Stimulated activated CD4-positive, alpha-beta T cell treated with anti-CD3 and anti-CD28 coated beads, Interleukin-12 subunit alpha, Interleukin-12 subunit beta, amount 100 ng/mL, for 24 hours (primary cell): ENCODE data around the gene PDE4D.
"Not testable (repeated sequence)": the region's sequence is repeated elsewhere in the genome, so short reads cannot be mapped to it uniquely, and the experiment has no call there.

Experiments
- DNase-seq, 2 experiments: peaks; one replicate each; pipeline ENCODE4 v3.0.0-alpha.2; 2020; ENCODE audit warnings: low read depth in 2 of 2

Gene PDE4D

DNA sequence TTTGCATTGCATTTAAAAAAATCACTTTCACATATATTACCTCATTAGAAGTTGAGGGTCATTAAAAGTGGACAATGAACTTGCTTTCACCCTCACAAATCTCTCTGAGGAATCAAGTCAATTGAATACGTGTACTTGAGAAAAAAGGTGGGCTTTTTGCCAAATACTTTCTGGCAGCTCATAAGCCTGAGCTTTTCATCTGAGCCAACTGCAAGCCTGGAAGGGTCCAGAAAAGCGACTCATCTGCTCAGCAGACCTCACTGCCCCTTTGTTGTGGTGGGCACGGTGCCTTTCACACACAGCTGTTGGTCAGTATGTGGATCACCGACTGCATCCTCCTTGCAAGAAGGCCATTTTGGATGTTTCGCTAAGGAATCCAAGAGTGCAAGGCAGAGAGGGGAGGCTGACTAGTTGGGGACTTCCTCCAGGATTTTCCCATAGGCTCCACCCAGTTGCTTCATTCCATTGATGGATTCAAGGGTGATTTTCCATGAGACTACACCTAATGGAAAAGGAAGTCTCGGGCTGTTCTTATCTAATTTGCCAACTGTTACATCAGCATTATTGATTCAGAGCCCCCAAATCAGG lies 564.7 kb downstream of the PDE4D start:
- no peak for DNase-seq

DNA sequence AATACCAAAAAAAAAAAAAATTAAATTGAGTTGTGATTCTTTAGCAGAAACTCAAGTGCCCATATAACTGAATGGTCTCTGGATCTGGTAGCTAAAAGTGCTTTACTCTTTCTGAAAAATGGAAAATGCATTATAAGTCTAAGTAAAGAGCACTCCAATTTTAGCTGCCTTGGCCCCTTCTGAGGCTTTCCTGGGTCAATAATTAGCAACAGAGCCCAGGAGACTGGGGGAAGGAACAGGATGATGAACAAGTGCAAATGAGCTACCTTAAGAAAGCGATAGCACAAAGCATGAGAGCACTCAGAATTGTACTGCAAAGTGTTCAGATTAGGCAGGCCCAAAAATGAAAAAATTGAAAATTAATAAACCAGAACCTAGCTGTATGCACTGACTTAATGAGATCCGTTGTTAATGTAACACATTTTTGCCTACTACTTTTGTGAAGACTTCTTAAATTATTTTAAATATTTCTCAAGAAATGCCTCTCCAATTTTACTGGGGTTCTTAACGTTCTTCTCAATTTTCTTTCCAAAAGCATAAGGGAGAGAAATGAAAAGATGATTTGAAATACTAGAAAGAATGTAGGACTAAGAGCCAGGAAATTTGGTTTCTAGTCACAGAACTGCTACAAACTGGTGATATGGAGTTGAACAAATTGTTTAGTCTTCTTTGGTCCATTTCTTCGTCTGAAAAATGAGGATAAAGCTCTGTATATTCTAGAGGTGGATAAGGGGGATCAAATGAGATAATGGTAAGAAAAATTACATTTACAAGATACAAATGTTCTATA lies 566.1 kb downstream of the PDE4D start:
- no peak for DNase-seq

DNA sequence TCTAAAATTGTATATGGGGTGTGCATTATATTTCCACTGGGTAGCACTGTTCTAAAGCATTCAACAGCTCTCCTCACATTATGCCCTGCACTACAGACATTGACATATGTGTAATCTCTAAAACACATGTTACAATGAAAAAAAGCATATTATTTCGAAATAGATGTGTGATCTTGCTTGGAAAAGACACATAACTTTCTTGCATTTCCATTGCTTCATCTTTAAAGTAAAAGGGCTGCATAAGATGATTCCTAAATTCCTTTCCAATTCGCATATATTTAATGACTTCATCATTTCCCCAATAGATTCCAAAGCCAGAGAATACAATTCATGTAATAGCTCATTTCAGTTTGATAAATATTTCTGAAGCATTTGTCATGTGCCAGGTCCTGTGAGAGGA lies 566.9 kb downstream of the PDE4D start:
- DNase-seq: no peak

DNA sequence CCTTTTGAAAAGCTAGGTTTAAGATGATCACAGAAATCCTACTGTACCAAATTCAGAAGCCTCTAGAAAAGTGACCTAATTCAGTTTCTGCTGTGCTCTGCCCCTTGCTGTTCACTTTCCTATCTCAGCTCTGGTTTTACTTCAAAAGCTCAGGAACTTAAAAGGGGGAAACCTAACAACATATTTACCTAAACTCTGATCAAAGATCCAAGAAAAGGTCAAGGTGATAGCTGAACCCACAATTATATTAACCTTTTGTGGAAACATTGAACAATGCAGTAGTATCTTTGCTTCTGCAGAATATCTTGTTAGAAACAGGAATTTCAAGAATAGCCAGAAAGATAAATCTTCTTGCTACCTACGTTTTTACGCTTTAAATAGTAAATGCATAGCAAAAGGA lies 568.5 kb downstream of the PDE4D start:
- no peak for DNase-seq

DNA sequence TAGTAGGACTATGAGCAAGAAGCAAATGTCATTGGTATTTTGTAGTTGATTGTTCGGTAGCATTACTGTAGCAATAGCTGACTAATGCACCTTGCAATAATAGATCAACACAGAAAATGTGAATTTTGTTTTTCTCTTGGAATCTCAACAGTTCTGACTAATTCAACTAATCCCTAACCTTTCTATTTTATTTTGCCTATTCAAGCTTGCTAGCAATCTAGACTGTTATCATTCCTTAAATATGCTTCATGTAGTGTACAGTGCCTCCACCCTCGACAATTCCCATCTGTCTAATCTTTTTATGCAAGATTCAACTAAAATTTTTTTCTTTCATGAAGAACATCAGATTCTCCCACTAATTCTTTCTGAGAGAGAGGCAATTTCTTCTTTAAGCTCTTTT lies 570.6 kb downstream of the PDE4D start:
- no peak for DNase-seq

DNA sequence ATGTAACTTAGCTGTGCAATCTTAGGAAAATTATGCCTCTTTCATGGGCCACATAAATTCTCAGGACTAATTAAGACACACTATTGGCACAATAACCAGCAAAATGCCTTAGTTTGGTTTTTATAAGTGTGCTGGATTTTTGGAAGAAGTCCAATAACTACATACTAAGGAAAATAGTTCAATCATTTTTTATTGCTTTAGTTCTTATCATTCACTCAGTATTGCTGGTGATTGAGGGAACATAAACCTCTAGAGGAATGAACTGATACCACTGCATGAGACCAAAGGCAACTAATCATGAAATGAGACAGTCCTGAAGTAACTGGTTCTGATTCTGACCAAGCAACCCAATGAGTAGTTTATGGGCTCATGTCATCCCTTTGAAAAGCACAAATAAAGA lies 571.5 kb downstream of the PDE4D start:
- no peak for DNase-seq

DNA sequence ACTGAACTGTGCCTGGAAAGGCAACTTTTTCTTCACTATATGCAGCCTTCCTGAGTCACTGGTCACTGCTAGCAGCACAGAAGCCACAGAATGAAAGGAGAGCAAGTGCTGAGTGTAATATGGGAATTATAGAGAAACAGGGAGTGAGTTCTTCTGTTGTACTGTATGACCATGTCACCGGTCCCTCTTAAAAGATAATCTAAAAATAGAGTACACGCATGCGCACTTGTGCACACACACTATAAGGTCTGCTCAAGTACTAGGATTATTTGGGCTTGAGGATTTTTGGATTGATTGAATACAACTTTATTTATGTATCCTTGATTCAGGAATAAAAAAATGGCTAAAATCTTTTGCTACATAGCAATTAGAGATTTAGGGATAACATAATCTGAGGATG lies 571.9 kb downstream of the PDE4D start:
- DNase-seq: no peak

DNA sequence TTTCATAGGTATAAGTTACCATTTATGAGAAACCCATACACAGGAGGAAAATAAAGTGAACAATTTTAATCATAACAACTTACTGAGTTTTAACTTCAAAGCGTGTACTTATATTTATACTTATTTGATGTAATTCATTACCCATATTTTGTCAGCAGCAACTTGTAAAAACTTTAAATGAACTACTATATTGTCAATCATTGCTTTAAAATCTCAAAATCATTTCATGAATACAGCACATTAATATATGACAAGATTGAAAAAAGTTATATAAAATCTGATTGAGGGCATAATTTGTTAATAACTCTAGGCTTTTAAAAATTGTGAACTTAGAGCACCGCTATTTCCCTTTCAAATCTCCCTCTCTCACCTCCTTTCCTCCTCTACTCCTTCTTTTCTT lies 573.1 kb downstream of the PDE4D start:
- DNase-seq: no peak

DNA sequence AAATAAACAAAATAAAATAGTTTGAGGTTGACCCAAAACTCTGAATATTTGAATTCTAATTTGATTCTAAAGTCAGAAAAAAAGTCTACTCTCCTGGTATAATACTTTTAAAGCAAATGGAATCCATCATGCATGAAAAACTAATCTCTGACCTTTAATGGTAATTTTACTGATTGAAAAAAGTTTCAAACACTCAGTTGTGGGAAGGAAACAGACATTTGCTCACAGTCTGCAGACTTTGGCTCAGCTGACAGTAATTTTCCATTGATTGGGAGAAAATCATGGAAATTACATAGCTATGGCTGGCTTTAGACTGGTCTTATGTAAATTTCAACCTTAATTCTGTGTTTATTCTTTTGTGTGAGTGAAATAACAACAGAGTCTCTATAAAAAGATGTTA lies 574.3 kb downstream of the PDE4D start:
- DNase-seq: no peak

DNA sequence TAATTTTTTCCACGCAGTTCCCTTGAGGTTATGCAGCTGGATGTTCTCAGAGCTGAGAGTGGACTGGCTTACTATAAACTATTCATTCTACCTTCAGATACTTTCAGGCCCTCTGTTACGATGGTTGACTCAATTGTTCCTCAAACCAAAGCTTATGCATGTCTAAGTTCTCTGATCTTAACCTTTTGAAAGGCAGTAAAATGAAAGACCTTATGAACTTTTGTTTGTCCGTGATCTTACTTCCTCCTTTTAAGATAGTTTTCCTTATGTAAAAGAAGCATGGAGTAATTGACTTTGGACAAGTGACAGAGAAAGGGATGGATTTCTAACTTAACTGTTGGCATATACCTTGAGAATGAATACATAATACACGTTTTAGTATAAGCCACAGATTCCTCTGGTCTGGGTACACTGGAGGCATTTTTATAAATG lies 575.7 kb downstream of the PDE4D start:
- no peak for DNase-seq

DNA sequence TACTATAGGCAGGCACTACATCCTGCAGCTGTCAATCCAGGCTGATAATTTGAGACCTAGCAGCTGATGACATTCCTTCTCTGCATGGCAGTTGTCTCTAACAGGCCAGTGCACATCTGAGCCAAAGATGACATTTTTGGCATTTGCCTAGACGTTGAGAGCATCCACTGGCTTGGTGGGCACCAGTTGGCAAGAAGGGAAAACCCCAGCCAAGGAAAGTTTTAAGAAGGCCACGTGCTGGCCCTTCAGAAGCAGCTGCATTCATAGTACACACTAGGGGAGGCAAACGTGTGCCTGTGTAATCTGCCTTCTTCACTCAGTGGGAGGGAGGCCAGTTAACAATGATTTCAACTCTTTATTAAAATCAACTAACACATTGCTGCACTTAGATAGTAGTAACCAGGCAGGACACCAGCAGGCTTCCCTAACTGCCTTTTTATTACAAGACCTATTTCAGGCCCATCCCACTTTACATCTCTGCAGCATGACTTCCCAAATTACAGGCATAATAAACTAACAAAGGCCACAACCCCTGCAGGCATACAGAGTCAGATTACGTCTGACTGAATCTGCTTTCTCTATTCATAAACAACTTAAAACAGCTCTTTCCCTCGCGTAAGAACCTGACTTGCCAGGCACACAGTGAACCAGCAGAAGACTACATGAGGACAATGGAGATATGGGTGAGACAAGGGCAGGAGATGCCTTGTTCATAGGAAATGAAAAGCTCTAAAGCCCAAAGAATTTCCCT lies 576.3 kb downstream of the PDE4D start:
- DNase-seq: no peak

DNA sequence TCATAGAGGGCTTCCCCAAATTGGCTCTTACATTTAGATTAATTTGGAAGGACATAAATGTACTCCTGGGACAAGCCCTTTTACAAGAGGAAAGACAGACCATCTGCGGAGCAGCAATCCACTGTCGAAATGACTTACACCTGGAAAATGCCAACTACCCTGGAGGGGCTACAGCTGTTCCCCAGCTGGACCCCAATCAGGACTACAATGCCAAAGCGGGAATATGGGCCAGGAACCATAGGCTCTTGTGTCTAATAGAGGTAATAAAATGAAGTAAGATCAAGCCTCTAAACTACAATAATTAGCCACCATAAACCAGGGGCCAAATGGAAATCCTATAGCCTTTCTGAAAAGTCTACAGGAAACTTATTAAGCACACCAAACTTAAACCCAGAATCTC lies 581.3 kb downstream of the PDE4D start:
- no peak for DNase-seq

DNA sequence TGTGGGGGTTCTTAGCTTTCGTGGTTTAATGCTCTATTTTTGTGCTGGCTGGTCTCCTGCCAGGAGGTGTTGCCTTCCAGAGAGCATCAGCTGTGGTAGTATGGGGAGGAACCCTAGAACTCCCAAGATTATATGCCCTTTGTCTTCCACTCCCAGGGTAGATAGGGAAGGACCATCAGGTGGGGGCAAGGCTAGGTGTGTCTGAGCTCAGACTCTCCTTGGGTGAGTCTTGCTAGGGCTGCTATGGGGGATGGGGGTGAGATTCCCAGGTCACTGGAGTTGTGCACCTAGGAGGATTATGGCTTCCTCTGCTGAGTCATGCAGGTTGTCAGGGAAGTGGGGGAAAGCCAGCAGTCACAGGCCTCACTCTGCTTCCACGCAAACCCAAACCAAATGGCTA lies 584.8 kb downstream of the PDE4D start:
- not testable (repeated sequence) for DNase-seq

DNA sequence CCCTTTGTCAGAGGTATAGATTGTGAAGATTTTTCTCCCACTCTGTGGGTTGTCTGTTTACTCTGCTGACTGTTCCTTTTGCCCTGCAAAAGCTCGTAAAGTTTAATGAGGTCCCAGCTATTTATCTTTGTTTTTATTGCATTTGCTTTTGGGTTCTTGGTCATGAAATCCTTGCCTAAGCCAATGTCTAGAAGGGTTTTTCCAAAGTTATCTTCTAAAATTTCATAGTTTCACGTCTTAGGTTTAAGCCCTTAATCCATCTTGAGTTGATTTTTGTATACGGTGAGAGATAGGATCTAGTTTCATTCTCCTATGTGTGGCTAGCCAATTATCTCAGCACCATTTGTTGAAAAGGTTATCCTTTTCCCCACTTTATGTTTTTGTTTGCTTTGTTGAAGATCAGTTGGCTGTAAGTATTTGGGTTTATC lies 590.2 kb downstream of the PDE4D start:
- not testable (repeated sequence) for DNase-seq

DNA sequence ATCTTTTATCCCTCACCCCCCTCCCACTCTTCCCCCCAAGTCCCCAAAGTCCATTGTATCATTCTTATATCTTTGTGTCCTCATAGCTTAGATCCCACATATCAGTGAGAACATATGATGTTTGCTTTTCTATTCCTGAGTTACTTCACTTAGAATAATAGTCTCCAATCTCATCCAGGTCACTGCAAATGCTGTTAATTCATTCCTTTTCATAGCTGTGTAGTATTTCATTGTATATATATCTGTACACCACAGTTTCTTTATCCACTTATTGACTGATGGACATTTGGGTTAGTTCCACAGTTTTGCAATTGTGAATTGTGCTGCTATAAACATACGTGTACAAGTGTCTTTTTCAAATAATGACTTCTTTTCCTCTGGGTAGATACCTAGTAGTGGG lies 591.0 kb downstream of the PDE4D start:
- not testable (repeated sequence) for DNase-seq

DNA sequence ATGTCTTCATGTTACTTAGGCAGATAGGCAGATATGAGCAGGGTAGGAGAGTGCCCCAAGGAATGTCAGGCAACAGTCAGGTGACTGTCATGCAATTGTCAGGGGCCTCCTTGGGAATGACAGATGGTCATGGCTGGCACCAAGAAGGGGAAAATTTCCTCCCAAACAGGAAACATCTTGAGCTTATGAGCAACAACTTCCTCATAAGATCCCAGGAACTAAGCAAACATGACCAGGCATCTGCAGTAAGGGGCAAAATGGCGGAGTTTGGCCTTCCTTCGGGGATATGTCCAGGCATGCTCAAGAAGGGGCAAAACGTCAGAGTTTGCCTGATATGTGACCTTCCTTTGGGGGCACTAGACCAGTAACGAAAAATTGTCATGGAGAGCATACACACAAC lies 591.8 kb downstream of the PDE4D start:
- no peak for DNase-seq

DNA sequence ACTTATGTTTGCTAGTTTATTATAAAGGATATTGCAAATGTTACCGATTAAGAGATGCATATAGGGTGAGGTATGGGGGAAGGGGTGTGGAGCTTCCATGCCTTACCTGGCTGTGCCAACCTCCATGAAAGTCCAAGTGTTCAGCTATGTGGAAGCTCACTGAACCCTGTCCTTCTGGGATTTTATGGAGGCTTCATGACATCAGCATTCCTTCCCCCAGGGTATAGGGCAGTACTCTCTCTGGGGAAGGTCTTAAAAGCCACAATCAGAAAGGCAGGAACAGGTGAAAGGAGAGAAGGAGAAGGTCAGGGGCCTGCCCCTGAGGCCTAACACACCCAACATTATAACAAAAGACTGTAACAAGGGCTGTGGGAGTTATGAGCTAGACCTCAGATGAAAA lies 592.6 kb downstream of the PDE4D start:
- DNase-seq: no peak

DNA sequence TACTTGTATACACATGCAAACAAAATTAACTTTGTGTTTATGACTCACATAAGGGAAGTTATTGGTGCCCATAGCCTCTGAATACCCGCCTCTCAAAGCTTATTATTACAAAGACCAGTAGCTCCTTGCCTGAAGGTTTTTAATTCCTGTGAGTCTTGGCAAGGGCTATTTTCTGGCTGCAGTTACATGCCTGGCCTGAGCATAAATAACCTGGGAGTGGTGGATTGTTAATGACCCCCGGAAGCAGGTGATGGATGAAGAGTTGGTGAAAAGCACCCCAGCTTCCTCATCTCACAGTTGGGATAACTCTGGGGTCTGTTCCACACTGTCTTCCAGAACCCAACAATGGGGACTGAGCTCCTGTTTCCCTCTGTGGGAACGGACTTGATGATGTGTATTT lies 594.5 kb downstream of the PDE4D start:
- DNase-seq: no peak

DNA sequence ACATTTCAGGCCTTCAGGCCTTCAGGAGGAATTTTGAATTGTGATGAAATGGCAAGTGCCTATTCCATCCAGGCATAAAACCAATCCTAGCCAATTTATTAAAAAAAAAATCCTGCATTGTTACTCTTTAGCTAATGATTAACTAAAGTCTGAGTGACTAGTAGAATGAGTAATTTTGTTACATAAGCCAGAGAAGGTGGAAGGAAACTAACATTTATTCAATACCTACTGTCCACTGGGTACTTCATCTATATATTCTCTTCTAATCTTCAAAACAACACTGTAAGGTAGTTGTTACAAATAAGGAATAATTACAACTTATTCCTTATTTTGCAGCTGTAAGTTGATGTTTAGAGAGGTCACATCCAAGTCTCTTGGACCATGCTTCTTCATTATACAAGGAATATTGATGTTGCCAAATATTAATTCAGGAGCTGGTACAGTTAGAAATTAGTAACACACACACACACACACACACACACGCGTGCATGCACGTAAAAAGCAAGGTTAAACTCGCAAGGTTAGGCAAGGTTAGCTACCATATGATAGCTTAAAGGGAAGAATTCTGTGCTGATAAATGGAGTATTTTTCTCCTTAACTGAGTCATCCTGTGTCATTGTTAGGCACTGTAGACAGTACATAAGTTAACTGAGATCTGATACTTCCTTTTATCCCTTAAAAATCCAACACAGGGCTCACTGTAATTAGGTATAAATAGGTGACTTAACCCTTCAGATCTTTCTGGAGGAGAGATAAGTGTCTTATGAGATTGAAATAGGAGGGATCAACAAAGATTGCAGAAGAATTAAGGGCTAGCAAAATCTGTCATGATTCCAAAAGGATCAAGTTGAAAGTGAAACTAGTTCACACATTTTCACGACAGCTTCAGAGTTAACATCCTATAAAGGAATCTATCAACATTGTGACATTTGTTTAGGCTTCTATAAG lies 596.9 kb downstream of the PDE4D start:
- no peak for DNase-seq

DNA sequence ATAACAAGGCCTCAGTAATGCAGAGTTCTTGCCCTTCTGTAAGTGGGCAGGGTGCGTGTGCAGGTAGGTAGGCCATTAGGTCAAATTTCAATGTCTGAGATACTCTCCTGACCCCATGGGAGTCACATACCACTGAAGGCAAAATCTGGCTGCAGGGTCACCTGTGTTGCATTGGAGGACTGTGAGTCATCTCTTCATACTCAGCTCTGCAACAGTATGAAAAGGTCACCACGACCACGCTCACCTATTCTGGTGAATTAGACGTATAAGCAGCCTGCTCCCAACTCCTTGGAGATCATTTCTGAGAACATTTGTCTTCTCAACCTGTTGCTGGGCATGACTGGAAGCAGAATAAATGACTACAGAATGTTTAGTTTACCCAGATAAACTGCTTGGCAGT lies 599.8 kb downstream of the PDE4D start:
- DNase-seq: no peak

DNA sequence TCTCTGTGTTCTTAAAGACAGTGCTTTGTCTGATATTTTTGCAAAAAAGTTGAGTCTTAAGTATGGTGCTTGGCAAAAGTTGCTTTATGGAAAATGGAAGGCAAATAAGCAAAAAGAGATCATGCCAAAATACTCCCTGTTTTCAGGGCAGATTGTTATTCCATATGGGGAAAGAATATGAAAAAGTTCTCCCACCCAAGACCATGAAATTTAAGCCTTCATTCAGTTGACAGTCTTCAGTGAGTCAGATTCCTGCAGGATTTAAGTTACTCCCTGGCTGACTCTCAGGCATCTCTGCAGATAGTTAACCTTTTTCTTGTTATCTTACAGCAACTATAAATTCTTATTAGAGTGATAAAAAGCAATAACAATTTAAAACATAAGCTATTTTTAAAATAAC lies 601.6 kb downstream of the PDE4D start:
- no peak for DNase-seq

DNA sequence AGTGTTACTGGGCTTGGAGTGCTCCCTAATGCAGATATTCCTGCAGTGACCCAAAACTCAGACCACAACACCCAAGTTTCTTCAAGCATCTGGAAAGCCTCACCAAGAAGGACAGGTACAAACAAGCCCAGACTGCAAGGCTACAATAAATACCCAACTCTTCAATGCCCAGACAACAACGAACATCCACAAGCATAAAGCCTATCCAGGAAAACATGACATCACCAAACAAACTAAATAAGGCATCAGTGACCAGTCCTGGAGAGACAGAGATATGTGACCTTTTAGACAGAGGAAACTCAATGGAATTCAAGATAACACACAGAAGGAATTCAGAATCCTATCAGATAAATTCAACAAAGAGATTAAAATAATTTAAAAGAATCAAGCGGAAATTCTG lies 605.6 kb downstream of the PDE4D start:
- no peak for DNase-seq
